Stimulated activated CD4-positive, alpha-beta T cell treated with anti-CD3 and anti-CD28 coated beads, Interleukin-1b, Interleukin-23, amount 100 ng/mL, for 4 hours (primary cell): ENCODE data around the gene MFSD6.
"Not testable (repeated sequence)": the region's sequence is repeated elsewhere in the genome, so short reads cannot be mapped to it uniquely, and the experiment has no call there.

ENCODE experiments used
- DNase-seq, 2 donors: peaks; one replicate each; pipeline ENCODE4 v3.0.0-alpha.2; 2020; ENCODE audit warnings: low read depth in 2 of 2

Gene MFSD6

DNA sequence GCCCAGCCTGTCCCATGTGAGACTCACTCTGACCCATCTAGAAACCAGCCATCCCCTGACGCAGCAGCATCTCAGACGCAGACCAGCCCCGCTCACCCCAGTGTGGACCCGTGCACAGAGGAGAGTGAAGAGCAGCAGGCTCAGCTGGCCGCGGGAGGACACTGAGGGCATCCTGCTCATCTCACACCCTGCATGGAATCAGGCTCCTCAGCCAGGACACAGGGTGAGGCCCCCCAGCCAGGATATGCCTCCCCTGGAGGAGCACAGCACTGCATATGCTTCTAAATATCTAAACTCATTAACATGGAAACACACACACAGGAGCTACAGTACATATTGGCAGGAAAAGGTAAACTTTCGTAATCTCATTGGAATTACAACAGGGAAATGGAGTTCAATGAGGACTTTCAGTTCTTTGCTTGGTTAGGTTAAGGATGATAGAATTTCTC, 91.9 kb downstream of the MFSD6 start:
- no peak for DNase-seq

DNA sequence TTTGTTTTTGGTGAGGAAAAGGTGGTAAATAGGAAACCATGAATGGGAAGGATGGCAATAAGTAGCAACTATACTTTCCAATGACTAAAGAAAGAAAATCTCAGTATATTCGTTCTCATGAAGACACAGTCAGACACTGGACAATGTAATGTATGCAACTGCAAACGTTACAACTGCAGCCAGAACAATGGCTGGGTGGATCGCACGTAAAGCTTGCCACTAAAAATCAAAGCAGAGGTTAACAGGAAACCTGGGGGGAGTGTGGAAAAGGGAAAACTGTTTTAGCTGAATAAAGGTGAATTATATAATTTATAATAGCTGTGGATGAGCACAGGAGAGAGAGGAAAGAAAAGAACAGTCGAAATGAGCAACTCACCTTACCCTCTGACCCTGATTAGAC, 93.1 kb downstream of the MFSD6 start:
- no peak for DNase-seq

DNA sequence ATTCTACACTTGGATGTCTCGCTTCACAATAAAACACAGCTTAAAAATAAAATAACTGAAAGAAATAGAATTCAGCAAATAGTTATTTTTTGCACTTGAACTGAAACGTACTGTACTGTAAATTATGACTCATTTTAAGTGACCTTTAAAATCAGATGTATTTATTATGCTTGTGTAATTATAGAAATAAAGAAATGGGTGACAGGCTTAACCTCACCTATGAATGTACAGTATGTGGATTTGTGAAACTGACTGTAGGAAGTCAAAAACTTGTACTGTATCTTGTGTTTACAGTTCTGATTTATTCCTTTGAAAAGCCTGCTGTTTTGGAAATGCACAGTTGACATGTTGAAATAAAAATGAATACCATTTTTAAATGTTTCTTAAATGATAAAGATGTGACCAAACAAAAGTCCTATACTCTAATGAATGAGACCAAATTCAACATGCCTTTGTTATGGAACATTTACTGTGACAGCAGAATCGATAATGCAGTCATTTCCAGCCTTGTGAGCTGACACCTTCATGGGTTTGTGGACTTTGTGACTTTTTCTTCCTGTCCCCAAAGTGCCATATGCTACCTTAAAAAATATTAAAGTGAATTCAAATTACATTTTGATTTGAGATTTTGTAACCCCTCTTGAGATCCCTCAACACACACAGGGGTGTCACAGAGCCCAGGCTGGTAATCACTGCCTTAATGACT, 93.7 kb downstream of the MFSD6 start:
- DNase-seq, result no peak

DNA sequence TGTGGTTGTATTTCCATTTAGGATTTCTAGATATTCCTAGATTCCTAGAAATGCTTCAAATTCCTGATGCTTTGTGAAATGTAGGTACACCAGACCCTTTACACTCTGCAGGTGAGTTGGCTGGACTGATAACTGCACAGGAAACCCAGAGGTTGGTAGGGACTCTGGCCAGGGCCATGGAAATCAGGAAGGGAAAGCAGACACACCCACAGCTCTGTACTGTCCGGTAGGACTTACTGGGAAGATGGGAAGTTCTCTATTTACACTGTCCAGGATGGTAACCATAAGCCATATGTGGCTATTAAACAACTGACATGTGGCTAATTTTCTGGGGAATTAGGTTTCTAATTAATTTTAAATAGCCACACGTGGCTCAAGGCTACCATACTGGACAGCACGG, 94.9 kb downstream of the MFSD6 start:
- no peak for DNase-seq

DNA sequence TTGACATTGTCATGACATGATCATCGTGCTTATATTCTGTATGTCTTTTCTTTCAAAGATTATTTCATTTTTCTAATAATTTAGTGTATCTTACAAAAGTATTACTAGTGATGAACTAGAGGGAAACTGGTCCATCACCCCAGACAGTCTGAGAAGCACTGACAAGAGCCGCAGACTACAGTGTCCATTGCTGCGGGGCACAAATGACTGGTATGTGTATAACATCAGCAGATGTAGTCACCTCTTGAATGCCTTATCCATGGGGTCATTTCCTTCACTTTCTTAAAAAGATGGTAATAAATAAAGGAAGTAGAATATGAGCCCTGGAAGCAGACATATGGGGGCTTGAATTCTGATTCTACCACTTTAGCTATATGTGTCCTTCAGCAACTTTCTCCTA, 96.8 kb downstream of the MFSD6 start:
- DNase-seq, result no peak

DNA sequence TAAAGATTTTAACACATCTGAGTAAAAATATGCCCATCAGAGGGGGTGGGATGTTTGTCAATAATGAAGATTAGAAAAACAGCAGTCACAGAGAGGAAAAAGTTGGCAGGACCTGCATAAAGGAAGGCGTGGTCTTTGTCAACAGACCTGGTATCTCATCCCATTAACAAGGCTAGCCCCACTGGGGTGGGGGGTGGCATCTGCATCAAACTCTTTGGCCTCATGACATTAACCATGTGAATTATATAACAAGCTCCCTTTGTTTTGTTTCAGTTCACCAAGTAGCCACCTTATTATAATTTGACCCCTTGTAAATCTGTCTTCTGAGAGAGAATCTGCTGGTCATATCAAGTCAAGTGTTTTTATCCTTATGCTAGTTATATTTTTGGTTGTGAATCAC, 97.5 kb downstream of the MFSD6 start:
- no peak for DNase-seq

DNA sequence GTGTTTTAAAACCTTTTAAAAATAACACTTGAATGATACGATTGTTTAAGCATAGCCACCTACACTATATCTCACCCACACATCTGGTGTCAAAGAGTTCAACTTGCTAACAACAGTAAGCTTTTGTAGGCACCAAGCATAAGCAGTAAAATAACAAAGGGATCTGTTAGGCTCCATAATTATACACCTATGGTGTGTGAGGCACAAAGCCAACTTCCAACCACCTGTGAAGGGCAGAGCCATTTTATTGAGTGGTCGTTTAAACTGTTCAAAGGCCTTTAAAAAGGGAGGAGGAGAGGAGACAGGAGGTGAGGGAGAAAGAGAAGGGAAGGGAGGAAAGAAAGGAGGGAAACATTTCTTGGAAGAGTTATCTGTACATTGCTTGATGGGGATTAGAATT, 98.5 kb downstream of the MFSD6 start:
- no peak for DNase-seq

DNA sequence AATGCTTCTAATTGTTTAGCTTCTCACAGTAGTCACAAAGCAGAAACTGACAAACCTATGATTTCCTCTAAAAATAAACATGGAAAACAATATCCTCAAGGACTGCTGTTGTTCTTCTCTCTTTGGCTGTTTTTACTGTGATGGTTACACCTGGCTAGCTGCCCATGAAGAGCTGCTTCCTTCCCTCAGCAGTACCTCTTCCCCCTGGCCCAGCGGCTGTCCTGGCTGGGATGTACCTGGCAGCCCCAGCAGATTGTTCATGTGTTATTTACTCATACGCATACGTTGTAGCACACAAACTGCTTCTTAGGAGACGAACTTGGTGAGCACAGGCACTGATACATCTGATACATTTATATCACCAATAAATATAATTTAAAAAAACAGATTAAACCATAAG, 99.0 kb downstream of the MFSD6 start:
- no peak for DNase-seq

DNA sequence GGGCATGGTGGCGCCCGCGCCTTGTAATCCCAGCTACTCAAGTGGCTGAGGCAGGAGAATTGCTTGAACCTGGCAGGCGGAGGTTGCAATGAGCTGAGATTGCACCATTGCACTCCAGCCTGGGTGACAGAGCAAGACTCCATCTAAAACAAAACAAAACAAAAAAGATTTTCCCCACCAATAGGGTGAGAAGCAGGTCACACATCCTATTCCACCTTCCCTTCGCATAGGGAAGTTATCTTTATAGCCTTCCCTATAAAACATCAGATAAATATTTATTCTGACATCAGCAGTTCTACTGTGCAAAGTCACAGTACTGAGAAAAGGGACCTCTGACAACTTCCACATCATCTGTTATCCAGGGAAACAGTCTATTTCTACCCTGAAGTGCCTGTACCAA, 101.7 kb downstream of the MFSD6 start:
- DNase-seq, result not testable (repeated sequence)

DNA sequence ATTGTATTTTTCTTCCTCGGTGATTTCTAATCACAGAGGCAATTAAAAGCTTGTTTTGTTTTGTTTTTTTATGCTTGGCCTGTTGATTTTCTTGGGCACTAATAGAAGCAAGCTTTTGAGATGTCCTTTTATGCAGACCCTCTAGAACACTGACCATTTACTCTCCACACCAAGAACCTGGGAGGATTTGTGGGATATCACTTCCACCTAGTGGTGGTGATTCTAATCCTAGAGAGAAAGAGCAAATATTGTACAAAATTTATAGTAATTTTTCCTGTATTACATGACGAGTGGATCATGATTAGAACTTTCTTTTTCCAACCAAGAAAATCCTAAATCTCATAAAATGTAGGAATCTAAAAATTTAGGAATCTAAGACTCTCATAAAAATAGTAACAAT, 102.9 kb downstream of the MFSD6 start:
- DNase-seq, result no peak

DNA sequence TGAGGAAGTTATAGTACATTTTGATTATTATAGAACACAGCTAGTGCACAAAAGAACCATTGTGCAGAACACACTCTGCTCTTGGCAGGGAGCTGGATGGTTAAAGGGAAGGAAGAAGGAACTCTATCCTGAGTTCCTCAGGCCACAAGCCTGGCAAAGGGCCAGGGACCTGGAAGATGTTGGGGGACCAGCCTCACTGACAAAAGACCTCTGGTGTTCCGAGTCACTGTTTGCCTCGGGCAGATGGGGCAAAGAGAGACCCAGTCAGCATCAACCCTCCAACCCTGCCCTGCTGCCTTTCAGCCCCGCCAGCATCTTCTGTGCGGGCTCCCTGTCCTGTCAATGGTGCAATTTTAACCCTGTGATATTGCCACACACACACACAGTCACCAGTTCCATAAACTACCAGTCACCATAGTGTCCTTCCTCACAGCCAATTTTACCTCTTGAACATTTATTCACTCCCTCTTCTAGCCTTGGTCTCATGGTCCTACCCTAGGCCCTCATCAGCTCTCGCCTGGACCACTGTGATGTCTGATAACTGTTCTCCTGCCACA, 104.5 kb downstream of the MFSD6 start:
- DNase-seq, result no peak

DNA sequence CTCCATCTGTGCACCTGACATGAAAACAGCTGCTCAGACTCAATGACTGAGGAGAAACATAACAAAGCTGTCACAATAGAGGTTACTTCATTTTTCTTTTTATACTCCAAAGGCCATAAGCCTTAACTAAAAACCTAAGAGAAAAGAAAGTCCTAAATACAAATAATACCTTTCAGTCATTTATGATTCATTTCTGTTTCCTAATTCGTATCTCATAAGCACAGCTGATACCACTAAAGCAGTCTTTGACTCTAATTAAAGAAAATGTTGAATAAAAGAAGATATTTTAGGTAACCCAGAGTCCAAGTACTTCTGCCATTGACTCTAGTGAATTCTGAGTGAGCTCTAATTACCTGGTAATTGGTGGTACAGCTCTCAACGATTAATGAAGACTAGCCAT, 105.7 kb downstream of the MFSD6 start:
- DNase-seq, result no peak

DNA sequence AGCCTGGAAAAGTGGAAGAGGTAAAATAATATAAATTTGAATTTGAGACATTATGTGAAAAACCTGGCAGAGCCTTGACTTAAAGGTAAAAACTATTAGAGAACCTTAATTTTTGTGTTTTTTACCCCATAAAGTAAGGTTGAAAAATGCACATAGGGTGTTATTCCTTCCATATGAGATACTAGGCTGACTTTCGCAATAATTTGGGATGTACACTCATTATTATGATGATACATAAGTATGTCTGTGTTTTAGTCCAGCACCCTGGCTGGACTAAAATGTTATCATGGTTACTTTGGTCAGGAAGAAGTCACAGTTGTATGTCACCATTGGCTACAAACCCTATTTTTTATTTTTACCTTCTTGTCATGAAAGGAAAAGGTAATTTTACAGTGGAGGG, 106.5 kb downstream of the MFSD6 start:
- no peak for DNase-seq

DNA sequence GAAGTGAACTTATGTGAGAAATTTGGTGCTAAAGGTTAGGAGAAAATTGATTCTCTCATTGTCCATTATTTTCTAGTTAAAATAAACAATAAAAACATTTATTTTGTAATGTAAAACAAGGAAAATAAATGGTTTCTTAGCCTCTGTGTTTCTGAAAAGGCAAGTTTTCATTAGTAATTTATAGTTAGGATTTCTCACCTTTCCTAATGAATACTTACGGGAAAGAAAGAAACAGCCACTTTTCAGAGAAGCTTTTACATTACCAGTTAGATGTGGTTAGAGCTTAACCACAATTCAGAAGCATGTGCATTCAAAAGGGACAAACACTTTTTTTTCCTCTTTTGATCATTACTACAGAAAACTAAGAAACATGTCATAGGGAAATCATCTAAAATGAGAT, 107.5 kb downstream of the MFSD6 start:
- DNase-seq, result no peak

DNA sequence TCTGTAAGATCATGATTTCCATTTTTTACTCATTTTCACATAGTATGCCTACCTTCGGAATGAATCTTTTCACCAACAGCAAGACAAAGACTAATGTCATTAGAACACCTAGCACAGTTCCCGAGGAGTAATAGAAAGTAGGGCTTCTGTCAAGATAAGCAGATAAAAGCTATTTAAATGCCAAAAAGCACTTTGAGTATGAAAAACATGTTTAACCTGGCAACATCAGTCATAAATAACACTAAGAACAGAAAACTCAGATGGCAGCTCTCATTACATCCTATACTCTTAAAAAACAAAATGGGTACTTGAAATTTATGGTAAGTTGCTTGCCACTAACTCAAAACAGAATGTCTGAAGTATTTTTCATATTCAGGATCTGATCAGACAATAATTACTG, 109.3 kb downstream of the MFSD6 start:
- DNase-seq, result no peak

DNA sequence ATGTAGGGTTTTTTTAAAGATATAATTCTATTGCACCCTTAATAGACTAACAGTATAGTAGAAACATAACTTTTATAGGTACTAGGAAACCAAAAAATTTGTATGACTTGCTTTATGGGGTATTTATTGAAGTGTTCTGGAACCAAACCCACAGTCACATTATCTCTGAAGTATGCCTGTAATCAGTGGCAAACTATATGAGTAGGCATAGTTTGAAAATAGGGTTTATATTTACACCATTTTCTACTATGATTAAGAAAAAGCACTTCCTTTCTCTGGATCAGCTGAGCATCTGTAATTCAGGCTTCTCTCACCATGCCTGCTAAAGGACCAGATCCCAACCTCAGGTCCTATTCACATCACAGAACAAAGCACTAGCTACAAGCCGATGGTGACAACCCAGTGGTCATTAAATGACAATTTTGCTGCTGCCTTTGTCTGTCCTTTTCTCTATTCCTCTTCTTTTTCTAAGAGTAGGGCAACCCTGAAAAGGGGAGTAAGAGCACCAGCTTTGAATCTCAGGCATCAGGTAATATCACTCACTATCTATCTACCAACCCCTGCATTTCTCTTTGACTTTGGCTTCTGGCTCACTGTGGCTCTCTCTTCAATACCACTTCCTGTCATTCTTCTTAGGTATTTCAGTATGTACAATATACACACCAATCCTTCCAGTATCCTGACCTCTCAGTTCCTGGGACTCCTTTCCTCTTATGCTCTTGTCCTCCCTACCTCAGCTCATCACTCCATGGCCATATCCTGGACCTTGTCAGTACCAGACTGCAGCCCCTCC, 112.0 kb downstream of the MFSD6 start:
- no peak for DNase-seq

DNA sequence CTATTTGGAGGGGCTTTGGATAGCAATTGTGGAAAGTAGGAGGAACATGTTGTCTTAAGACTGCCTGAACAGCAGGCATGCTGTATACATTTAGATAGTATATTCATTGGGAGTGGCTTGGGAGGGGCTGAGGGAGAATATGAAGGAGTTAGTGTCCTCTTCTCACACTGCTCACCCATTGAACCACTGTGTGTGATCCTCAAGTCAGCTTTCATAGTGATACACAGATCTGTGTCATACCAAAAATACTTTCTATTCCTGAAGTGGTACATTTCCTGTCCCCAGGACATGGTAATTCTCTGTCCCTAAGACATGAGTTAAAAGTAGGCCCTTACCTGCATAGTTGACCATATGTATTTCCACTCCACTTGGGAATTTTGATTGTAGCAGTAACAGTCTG, 116.8 kb downstream of the MFSD6 start:
- no peak for DNase-seq

DNA sequence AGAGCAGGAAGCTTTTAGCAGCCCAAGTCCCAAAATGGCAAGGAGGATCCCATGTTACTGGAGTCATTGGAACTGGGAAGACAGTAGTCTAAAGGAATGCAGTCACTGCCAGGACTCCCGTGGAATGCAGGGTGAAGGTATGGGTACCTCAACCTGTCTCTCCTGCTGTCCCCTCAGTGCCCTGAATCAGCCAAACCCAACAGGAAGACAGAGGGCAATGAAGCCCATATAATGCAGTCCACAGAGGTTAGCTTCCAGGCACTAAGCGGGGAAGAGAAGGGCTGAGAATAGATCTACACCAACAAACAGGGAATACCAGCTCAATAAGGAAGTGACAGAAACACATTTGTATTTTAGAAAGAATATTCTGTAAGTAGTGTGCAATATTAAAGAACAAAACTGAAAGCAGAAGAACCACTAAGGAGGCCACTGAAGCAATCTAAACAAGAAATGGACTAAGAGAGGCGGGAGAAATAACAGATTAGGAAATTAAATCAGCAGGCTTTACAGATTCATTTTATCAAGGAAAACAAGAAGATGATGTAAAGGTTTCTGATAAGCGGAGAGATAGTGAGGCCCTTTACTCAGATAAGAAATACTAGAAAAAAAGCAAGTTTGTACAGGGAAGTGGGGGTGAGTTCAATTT, 118.1 kb downstream of the MFSD6 start:
- no peak for DNase-seq

DNA sequence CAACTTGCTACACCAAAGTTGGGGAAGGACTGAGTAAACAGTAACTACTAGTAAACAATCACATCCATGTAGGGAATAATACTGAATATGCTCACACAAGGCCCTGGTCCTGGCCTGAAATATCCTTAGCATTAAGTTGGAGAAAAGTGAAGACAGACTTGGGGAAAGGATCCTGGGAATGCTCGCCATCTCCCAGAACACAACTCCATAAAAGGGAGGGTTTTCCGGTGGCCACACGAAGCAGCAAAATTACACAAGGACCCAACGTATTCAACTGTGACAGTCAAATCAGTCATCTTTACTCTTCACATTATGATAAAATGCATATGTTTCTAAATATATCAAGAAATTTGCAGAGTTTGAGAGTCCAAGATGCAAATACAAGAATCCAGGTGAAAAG, 119.1 kb downstream of the MFSD6 start:
- DNase-seq, result no peak

DNA sequence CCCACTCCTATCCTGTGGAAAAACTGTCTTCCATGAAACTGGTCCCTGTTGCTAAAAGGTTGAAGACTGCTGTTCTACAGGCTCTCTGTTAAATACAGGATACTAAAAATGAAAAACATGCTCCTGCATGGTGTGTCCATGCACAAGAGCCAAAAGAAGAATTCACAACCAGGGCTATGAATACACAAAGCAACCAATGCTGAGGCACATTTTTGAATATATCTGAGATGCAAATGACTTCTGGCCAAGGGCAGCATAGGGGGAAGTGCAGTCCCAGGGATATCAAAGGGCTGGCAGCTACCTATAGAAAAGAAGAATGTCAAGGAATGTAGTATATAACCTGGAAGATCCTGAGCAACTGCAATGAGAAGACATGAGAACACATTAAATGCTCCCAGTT, 119.8 kb downstream of the MFSD6 start:
- DNase-seq, result no peak

DNA sequence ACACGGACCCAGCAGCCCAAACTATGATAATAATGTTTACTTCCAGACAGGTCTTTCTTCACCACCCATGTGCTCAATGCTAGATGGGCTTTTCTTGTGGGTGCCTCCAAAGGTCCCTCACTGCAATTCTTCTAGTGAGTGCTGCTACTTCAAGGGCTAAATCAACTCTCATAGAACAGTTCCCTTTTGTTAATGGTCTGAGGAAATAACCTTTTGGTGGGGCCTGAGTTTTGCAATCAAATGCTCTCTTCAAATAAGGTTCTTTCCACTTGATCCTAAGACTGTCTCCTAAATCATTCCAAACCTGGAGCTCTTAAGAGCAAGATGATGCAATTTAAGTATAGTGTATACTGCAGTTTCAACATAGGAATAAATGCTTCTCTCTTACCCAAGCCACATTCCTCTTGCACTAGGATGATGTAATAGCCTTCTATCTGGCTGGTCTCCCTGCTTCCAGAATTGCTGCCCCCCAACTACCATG, 120.4 kb downstream of the MFSD6 start:
- DNase-seq, result no peak

DNA sequence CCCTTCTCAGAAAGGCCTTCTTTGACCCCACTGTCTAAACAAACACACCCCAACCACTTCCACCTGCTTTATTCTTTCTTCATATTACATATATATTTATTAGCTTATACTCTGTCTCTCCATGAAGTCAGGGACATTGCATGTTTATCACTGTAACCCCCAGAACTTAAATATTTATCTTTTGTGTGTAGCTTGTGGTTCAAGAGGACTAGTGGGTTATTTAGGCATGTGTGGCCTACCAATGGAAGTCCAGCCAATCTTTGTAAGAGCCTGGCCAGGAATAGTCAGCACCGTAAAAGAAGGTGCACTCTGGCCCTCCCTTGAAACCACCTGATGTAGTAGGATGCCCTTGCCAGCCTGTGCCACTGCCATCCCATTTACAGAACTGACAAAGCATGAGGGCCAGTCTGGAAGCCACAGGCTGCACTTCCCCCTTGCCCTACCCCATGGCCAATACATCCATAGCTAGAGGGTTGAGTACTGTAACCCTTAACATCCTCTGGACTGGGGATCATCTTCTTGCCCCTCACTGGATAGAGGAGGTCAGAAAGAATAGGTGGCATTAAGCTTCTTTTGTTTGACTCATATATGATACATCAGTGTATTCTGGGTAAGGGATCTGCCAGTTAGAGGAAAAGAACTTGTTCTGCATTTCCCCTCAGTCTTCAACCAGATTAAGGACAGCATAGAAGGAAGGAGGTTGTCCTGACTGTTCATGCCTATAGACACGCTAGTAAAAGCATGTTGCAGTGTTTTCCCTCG, 121.5 kb downstream of the MFSD6 start:
- no peak for DNase-seq
